Right lung (tissue), 10 donors: Measurements from ENCODE around the gene GSTA2. TPM values are rescaled to one million over a fixed set of nuclear protein-coding genes. Genes with fewer than 3 reads are reported as not detected.
"Not testable (repeated sequence)": the region's sequence is repeated elsewhere in the genome, so short reads cannot be mapped to it uniquely, and the experiment has no call there.

Experiments
- DNase-seq, 2 donors: peaks; one replicate each; pipeline ENCODE4 v3.0.0-alpha.2; 2013
- long read RNA-seq, 8 donors: transcript quantifications; one replicate each; lab custom pipeline, GENCODE V29; 2026
- polyA plus RNA-seq, 5 donors: library from polyadenylated mRNA; unstranded; fragments of 120-200 nt; gene quantifications; one replicate each; pipeline versions ENCODE4 v1.2.1 to v1.2.3, GENCODE V29; 2013; ENCODE audit warnings: inconsistent platforms in 1 of 5, low replicate concordance in 1 of 5; ENCODE audit not compliant: insufficient read length in 5 of 5, insufficient read depth in 1 of 5

The GSTA2 gene
- under 1 TPM in 3 of 5 donors, not detected in 2; 0.22 to 0.51 (median 0.38) TPM for polyA plus RNA-seq
- long read RNA-seq, donor 1, result 0 reads
- long read RNA-seq, donor 2, result 0 reads
- long read RNA-seq, donor 3, result 0 reads
- long read RNA-seq, donor 4, result 0 reads
- long read RNA-seq, donor 5, result 0 reads
- long read RNA-seq, donor 6, partial matches to known transcripts, result 0 of 1 reads
- long read RNA-seq, donor 6, other reads (novel, unspliced or antisense), result 0 of 1 reads
- long read RNA-seq, donor 7, result 0 reads
- long read RNA-seq, donor 8, result 0 reads

DNA sequence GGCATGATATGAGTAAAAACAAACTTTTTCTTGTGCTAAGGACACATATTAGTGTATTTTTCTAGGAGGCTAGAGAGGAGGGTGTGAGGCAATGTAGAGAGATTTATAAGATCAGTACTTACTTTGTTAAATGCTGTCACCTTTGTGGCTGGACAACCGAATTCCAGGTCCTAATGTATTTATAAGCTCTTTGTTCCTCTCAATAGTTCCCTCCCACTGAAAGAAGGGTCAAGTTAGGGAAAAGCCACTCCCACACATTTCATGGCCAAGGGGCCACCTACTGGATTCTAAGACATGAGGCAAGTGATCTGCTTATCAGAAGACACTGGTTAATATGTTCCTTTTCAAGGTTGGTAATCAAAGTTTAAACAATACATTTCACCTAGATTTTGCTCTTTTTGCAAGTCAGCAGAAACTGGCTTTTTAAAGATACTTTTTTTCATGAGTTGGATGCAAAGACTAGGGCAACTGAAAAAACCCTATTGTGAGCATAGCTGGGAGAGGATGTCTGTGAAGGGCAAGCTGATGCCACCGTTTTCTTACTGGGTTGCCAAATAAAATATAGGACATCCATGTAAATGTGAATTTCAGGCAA lies at the start of gene GSTA2:
Gene GSTA2, minus strand, starts transcription at position 154 of the 595 bp plus-strand sequence. CDS start 5,528 bp downstream, outside the sequence.
- DNase-seq, result not testable (repeated sequence)

DNA sequence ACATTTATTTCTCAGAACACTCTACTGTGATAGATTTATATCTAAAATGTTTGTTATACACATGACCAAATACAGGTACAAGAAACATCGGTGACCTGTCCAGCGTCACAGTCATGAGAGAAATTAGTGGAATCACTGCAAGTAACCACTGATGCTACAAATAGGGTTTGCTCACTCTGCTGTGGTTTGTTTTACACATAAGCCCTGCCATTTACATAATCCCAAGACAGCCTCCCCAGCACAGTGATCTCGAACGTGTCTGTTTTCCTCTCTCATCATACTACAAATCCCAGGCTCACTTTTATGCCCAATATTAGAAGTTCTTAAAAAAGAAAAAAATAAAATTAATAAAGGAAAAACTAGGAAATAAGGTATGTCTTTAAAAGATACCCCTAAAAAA lies 46.5 kb upstream of the GSTA2 start:
- DNase-seq, result not testable (repeated sequence)

DNA sequence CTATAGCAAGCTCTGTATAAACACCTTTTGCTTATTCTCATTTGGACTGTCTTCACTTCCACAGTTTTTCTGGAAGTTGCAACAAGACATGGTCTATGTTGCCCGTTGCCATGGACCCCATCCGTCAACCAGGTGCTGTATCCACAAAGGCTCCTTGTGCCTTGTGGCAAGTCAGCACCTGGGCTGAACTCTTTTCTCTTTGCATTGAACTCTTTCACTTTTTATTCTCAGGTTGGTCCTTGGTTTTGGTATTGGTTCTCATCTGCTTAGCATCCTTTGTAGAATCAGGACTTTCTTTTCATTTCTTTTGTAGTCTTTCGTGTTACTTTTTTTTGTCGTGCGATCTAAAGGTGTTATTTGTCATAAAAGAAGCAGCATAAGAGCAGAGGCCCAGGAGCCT lies 45.4 kb upstream of the GSTA2 start:
- no peak for DNase-seq

DNA sequence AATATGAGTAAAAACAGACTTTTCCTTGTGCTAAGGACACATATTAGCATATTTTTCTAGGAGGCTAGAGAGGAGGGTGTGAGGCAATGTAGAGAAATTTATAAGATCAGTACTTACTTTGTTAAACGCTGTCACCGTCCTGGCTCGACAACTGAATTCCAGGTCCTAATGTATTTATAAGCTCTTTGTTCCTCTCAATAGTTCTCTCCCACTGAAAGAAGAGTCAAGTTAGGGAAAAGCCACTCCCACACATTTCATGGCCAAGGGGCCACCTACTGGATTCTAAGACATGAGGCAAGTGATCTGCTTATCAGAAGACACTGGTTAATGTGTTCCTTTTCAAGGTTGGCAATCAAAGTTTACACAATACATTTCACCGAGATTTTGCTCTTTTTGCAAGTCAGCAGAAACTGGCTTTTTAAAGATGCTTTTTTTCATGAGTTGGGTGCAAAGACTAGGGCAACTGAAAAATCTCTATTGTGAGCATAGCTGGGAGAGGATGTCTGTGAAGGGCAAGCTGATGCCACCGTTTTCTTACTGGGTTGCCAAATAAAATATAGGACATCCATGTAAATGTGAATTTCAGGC lies 40.5 kb upstream of the GSTA2 start, which contains the start of gene GSTA1:
Gene GSTA1, minus strand, starts transcription at position 149 of the 588 bp plus-strand sequence. CDS start 4,549 bp downstream, outside the sequence.
- DNase-seq, result not testable (repeated sequence)

DNA sequence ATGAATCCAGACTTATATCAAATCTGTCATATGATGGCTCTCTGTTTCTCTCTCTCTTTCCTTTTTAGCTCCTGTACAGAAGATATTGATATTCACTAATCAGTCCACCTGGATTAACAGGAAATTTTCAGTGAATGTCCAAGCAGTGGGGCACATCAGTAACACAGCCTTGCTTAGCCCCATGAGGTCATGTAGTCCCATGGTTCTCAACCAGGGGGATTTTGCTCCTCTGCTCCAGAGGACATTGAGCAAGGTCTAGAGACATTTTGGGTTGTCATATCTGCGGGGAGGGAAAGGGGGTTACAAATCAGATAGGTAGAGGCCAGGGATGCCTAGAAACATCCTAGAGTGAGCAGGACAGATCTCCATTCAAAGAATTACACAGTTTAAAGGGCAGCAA lies 39.5 kb upstream of the GSTA2 start:
- DNase-seq, result no peak

DNA sequence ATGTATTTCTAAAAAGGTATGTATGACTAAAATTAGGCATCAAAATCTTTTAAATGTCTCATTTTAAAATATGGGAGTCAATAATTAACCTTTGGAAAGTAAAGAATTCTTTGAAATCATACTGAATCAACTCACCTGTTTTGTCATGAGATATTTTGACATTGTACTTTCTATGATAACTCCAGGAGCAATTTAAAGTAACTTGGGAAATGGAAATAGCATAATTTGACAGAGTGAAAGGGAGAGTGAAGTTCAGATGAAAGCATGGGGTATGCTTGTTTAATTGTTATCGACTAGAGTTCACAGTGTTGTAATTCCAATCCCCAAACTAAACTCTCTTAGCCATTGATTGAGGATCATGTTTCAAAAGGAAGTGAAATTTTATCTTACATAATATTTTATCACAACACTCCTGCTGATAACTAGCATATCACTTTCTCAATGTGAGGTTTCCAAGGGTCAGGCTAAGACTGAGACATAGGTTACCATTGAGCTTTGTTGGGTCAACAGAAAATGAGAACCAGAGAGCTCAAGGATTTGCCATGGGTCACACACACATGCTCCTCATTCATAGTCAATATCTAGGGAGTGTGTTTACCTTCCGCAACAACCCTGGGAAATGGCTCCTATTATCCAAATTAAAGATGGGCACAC lies 38.0 kb upstream of the GSTA2 start:
- no peak for DNase-seq

DNA sequence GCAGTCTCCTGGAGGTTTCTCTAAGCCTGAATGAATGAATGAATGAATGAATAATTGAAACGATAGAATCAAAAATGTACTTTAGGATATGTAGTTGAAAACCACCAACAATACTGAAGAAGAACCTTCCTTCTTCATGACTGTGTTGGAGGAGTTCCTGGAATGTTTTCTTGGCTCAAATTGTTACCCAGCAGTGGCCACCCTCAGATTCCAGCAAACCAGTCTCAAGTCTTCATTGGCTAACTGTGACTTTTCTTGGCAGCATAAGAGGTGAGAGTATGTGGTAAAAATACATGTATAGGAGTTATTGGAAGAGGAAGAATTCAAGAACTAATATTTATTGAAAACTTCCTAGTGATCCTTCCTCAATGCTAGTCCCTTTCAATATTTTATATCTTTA lies 36.0 kb upstream of the GSTA2 start:
- DNase-seq, result not testable (repeated sequence)

DNA sequence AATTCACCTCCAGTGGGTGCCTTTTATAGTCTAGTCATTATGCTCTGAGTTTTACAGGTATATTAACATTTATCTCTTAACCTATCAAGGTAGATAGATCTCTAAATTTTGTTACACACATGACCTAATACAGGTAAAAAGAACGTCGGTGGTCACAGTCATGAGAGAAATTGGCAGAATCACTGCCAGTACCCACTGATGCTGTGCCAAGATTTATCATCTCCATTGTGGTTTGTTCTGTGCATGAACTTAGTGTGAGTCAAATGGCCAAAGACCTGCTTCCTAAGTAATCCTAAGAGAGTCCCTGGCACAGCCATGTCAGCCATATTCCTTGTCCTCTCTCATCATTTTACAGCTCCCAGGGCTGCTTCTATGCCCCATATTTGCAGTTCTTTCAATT lies 31.1 kb upstream of the GSTA2 start:
- DNase-seq, result not testable (repeated sequence)

DNA sequence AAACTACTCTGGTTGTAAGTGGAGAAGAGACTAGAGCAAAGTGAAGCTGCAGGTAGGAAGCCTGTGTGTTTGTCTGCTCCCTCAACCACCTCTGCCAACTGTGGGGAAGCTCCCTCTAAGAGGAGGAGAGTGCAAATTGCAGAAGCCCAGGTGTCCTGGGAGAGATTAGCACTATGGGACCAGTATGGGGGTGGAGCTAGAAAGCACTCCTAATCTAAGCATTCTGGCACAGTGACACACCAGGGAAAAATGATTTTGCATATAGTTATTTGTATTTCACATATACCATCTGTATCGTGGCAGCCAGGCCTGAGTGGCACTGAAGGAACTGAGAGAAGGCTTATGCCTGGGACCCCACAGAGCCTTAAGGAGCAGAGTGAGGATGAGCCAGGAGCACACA lies 27.6 kb upstream of the GSTA2 start:
- no peak for DNase-seq

DNA sequence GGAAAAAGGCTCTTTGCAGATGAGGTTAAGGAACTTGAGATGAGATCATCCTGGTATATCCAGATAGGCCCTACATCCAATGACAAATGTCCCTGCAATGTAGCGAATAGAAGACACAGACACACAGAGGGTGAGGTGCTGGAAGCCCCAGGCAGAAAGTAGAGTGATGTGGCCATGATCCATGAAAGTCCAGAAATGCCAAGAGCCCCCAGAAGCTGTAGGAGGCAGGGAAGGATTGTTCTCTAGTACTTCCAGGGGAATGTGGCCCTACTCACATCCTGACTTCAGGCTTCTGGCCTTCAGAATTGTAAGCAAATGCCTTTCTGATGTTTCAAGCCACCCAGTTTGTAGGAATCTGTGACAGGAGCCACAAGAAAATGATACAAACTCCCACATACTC lies 26.4 kb upstream of the GSTA2 start:
- not testable (repeated sequence) for DNase-seq

DNA sequence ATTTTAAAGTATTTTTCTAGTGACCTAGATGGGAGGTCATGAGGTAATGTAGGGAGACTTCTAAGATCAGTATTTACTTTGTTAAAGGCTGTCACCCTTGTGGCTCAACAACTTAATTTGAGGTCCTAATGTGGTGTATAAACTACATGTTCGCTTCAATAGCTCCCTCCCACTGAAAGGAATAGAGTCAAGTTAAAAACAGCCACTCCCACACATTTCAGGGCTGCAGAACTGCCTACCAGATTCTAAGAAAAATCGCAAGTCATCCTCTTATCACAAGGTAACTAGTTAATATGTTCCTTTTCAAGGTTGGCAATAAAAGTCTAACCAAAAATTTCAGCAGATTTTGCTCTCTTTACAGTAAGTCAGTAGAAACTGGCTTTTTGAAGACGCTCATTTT lies 25.2 kb upstream of the GSTA2 start:
- DNase-seq, result no peak

DNA sequence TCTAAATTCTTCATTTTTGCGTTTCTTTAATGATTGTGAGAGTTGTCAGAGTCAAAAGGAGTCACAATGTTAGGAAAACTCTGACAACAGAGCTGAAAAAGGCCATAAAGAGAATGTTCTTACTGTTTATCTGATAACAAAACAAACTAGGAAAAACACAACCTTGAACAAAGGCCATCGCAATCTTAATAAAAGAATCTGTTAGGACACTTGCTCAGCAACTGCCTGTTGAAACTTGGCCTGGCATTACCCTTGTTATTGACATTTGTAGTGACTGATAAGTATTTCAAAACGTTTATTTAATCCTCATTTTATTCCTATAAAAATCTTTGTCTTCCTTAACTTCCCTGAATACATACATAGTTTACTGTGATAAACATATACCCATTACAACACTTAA lies 24.6 kb upstream of the GSTA2 start:
- no peak for DNase-seq

DNA sequence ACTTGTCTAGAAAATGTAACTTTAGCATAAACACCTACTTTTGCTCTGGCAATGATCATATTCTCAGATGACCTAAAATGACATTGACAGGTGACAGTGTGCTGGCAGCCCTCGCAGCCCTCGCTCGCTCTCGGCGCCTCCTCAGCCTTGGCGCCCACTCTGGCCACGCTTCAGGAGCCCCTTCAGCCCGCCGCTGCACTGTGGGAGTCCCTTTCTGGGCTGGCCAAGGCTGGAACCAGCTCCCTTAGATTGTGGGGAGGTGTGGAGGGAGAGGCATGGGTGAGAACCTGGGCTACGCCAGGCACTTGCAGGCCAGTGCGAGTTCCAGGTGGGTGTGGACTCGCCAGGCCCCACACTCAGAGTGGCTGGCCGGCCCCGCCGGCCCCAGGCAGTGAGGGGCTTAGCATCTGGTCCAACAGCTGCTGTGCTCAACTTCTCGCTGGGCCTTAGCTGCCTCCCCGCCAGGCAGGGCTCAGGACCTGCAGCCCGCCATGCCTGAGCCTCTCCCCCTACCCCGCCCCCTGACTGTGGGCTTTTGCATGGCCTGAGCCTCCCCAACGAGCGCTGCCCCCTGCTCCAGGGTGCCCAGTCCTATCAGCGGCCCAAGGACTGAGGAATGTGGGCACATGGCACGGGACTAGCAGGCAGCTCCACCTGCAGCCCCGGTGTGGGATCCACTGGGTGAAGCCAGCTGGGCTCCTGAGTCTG lies 23.1 kb upstream of the GSTA2 start:
- DNase-seq, result no peak

DNA sequence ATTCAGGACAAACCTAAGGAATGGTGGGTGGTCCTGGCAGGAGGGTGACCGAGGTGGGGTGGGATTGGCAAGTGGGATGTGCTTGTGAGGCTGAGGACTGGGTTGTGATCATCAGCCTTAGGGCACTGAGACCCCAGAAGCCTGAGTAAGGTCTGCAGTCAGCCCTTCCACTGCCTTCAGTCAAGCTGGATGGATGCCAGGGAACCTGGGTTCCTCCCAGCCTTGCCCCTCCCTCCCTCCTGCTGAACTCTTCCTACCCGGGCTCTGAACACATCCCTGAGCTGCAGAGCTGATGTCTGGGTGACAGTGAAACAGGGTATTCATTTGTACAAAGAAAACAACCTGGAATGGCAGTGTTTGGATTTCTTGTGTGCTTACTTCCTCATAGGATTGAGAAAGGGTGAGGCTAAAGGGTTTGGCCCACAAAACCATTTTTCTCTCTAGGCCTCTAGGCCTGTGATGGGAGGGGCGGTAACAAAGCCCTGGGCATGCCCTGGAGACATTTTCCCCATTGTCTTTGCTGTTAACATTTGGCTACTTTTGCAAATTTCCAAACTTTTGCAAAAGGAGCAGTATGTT lies 19.5 kb upstream of the GSTA2 start:
- not testable (repeated sequence) for DNase-seq

DNA sequence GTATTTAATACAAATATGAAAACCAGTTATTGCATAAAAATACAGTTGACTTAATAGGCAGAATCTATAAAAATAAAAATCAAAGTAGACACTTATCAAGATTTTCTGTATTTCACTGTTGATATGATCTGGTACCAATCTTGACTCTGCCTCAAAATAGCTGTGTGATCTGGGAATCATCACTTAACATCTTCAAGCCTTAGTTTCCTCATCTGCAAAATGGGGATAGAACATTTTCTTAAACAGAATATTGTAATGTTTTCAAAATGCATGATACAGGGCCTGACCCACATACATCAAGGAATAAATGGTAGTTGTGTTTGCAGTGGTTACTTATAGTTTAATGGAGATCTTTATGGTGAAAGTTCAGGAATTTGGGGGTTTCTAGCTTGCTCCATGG lies 18.9 kb upstream of the GSTA2 start:
- not testable (repeated sequence) for DNase-seq

DNA sequence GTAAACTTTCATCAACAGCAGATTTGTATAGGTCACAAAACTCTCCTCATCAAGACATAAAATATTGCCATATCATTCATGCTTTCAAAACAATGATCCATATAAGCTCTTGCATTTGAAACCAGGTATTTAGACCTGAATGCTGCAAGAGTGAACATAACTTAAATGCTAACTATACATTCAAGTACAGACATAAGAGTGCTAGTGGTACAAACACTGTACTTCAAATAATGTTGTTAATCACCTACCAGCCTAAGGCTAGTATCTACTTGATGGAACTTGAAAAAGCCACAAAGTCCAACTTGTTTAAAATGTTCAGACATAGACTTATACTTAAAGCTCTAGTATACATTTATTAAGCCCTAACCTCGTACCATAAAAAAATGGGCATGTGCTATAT lies 16.0 kb upstream of the GSTA2 start:
- no peak for DNase-seq

DNA sequence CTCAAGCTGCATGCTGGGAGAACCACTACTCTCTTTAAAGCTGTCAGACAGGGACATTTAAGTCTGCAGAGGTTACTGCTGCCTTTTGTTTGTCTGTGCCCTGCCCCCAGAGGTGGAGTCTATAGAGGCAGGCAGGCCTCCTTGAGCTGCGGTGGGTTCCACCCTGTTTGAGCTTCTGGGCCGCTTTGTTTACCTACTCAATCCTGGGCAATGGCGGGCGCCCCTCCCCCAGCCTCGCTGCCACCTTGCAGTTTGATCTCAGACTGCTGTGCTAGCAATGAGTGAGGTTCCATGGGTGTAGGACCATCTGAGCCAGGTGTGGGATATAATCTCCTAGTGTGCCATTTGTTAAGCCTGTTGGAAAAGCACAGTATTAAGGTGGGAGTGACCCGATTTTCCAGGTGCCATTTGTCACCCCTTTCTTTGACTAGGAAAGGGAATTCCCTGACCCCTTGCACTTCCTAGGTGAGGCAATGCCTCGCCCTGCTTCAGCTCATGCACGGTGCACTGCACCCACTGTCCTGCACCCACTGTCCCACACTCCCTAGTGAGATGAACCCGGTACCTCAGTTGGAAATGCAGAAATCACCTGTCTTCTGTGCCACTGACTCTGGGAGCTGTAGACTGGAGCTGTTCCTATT lies 13.6 kb upstream of the GSTA2 start:
- not testable (repeated sequence) for DNase-seq

DNA sequence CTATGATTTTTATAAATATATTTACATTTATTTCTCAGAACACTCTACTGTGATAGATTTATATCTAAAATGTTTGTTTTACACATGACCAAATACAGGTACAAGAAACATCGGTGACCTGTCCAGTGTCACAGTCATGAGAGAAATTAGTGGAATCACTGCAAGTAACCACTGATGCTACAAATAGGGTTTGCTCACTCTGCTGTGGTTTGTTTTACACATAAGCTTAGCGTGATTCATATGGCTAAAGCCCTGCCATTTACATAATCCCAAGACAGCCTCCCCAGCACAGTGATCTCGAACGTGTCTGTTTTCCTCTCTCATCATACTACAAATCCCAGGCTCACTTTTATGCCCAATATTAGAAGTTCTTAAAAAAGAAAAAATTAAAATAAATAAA lies 6.1 kb upstream of the GSTA2 start:
- DNase-seq, result not testable (repeated sequence)

DNA sequence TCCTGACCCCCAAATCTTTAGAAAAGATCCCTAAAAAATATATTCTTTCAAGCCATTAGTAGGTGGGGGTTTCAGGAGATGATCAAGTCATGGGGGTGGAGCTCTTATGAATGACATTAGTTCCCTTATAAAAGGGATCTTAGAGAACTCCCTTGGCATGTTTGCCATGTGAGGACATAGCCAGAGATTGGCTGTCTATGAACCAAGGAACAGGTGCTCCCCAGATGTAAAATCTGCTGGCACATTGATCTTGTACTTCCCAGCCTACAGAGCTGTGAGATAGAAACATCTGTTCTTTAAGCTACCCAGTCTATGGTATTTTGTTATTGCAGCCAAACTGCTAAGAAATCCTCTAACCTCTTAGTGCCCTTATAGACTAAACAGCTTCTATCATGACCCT lies 4.4 kb upstream of the GSTA2 start:
- DNase-seq, result not testable (repeated sequence)

DNA sequence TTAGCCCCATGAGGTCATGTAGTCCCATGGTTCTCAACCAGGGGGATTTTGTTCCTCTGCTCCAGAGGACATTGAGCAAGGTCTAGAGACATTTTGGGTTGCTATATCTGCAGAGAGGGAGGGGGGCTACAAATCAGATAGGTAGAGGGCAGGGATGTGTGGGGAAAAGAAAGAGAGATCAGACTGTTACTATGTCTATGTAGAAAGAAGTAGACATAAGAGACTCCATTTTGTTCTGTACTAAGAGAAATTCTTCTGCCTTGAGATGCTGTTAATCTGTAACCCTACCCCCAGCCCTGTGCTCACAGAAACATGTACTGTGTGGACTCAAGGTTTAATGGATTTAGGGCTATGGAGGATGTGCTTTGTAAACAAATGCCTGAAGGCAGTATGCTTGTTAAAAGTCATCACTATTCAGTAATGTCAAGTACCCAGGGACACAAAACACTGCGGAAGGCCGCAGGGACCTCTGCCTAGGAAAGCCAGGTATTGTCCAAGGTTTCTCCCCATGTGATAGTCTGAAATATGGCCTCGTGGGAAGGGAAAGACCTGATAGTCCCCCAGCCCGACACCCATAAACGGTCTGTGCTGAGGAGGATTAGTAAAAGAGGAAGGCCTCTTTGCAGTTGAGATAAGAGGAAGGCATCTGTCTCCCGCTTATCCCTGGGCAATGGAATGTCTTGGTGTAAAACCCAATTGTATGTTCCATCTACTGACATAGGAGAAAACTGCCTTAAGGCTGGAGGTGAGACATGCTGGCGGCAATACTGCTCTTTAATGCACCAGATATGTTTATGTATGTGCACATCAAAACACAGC lies 1.4 kb downstream of the GSTA2 start:
- not testable (repeated sequence) for DNase-seq
